ENCODE data around the gene ALDH1L2. TPM values are rescaled to one million over a fixed set of nuclear protein-coding genes. Genes with fewer than 3 reads are reported as not detected.

The ALDH1L2 gene
- total RNA-seq, 3 donors from 2014 or later (not counting 1 experiment from before 2014, with no cell fraction given), result 1.1 TPM; not detected in 2

GRCh38 chr12:105013892-105014291 is 70.4 kb downstream of the ALDH1L2 start:
- no peaks in the 10 kb centered on the region for H3K27me3 Mint-ChIP-seq (ENCODE audit: low read depth in 2 of 2)
- Histone ChIP-seq H3K27ac (ENCODE audit: low read length) (no peak overlapping the region), H3K27me3 (ENCODE audit: control insufficient read depth, insufficient read depth, low read length) (no peaks in the 10 kb centered on the region), H3K9me3 (ENCODE audit: control insufficient read depth, insufficient read depth, low read length) (no peaks in the 10 kb centered on the region), H3K4me1 (ENCODE audit: control insufficient read depth, insufficient read depth, low read length) (no peaks in the 10 kb centered on the region), H3K4me3 (ENCODE audit: low read length) (no peak overlapping the region), H3K36me3 (ENCODE audit: control insufficient read depth, insufficient read depth, low read length) (peaks cover 7% of the 10 kb centered on the region)
- peaks cover 2 to 12% of the 10 kb centered on the region in 2 donors for H3K9me3 Mint-ChIP-seq
- H3K36me3 Mint-ChIP-seq, result peaks cover 30% of the 10 kb centered on the region
- DNase-seq, result no peak
- H3K4me1 Mint-ChIP-seq, result no peaks in the 10 kb centered on the region
- intact Hi-C loops (cut with micrococcal nuclease), result no loop called here
- no peak for TF ChIP-seq CTCF (IDR thresholded peaks at IDR 0.05)
- no peak overlapping the region for H3K4me3 Mint-ChIP-seq
- no peak overlapping the region for H3K27ac Mint-ChIP-seq
- no peak for ATAC-seq
- WGBS (ENCODE audit: insufficient coverage), result 99% methylated on average over 8 of the region's 9 CpGs

- intact Hi-C loops (cut with micrococcal nuclease), result no loop called here
- no peak for TF ChIP-seq CTCF (IDR thresholded peaks at IDR 0.05)
- H3K9me3 Mint-ChIP-seq, result no peaks in the 10 kb centered on the region
- H3K27me3 Mint-ChIP-seq (ENCODE audit: low read depth in 2 of 2), result no peaks in the 10 kb centered on the region
- no peak overlapping the region for H3K4me3 ChIP-seq (ENCODE audit: low read length)
- DNase-seq (no peak), ATAC-seq (no peak)
- H3K27ac Mint-ChIP-seq, result no peak overlapping the region
- peaks cover 38% of the 10 kb centered on the region for H3K36me3 Mint-ChIP-seq
- no peaks in the 10 kb centered on the region for H3K9me3 ChIP-seq (ENCODE audit: control insufficient read depth, insufficient read depth, low read length)
- H3K36me3 ChIP-seq (ENCODE audit: control insufficient read depth, insufficient read depth, low read length), result peaks cover 30% of the 10 kb centered on the region
- no peaks in the 10 kb centered on the region for H3K27me3 ChIP-seq (ENCODE audit: control insufficient read depth, insufficient read depth, low read length)
- no peak overlapping the region for H3K4me3 Mint-ChIP-seq
- no peaks in the 10 kb centered on the region for H3K4me1 ChIP-seq (ENCODE audit: control insufficient read depth, insufficient read depth, low read length)
- no peak overlapping the region for H3K27ac ChIP-seq (ENCODE audit: low read length)
- peaks cover 0 to 4% of the 10 kb centered on the region in 2 donors for H3K4me1 Mint-ChIP-seq
Observed at GRCh38 chr12:105001476-105001875, 82.8 kb downstream of the ALDH1L2 start.

GRCh38 chr12:104999347-104999685 is 84.9 kb downstream of the ALDH1L2 start:
- H3K36me3 ChIP-seq (ENCODE audit: control insufficient read depth, insufficient read depth, low read length), result peaks cover 43% of the 10 kb centered on the region
- ATAC-seq, result no peak
- no peak overlapping the region for H3K27ac ChIP-seq (ENCODE audit: low read length)
- H3K27me3 ChIP-seq (ENCODE audit: control insufficient read depth, insufficient read depth, low read length), result no peaks in the 10 kb centered on the region
- intact Hi-C loops (cut with micrococcal nuclease), result no loop called here
- no peaks in the 10 kb centered on the region for H3K4me1 ChIP-seq (ENCODE audit: control insufficient read depth, insufficient read depth, low read length)
- TF ChIP-seq CTCF (IDR thresholded peaks at IDR 0.05), result no peak
- Mint-ChIP-seq H3K4me3 (no peak overlapping the region), H3K4me1 (peaks cover 0 to 4% of the 10 kb centered on the region in 2 donors), H3K9me3 (no peaks in the 10 kb centered on the region), H3K27ac (no peak overlapping the region), H3K36me3 (peaks cover 43% of the 10 kb centered on the region), H3K27me3 (ENCODE audit: low read depth in 2 of 2) (no peaks in the 10 kb centered on the region)
- H3K9me3 ChIP-seq (ENCODE audit: control insufficient read depth, insufficient read depth, low read length), result no peaks in the 10 kb centered on the region
- DNase-seq, result no peak
- H3K4me3 ChIP-seq (ENCODE audit: low read length), result no peak overlapping the region
- WGBS (ENCODE audit: insufficient coverage), result 89% methylated on average over 7 of the region's 7 CpGs
